ENCODE data around the gene TNRC18.

Gene TNRC18

GRCh38 chr7:5462216-5462615, 38.6 kb upstream of the TNRC18 start:
- FAIRE-seq (no peak), DNase-seq (ENCODE audit: insufficient read length, low spot score) (no peak)
- no peak for TF ChIP-seq POLR2AphosphoS5 (IDR thresholded peaks at IDR 0.05; ENCODE audit: low read depth, low read length)
- TF ChIP-seq TAF1 (IDR thresholded peaks at IDR 0.05; ENCODE audit: low read depth, low read length) = no peak
- no peak for TF ChIP-seq POU2F2 (IDR thresholded peaks at IDR 0.05; ENCODE audit: low read depth, low read length)
- TF ChIP-seq SPI1 (IDR thresholded peaks at IDR 0.05; ENCODE audit: low read depth, low read length) = no peak
- TF ChIP-seq POLR2A (IDR thresholded peaks at IDR 0.05; ENCODE audit: low read depth, low read length) = no peak
- TF ChIP-seq PAX5 (IDR thresholded peaks at IDR 0.05; ENCODE audit: insufficient read depth, low read length, severe bottlenecking) = no peak

GRCh38 chr7:5458921-5459480, 35.4 kb upstream of the TNRC18 start:
- TF ChIP-seq TAF1 (IDR thresholded peaks at IDR 0.05; ENCODE audit: low read depth, low read length) = no peak
- no peak for TF ChIP-seq POU2F2 (IDR thresholded peaks at IDR 0.05; ENCODE audit: low read depth, low read length)
- TF ChIP-seq POLR2A (IDR thresholded peaks at IDR 0.05; ENCODE audit: low read depth, low read length) = no peak
- TF ChIP-seq PAX5 (IDR thresholded peaks at IDR 0.05; ENCODE audit: insufficient read depth, low read length, severe bottlenecking) = no peak
- TF ChIP-seq SPI1 (IDR thresholded peaks at IDR 0.05; ENCODE audit: low read depth, low read length) = no peak
- no peak for TF ChIP-seq POLR2AphosphoS5 (IDR thresholded peaks at IDR 0.05; ENCODE audit: low read depth, low read length)
- DNase-seq (ENCODE audit: insufficient read length, low spot score) (no peak), FAIRE-seq (no peak)

GRCh38 chr7:5457245-5457735, 33.7 kb upstream of the TNRC18 start:
- FAIRE-seq (no peak), DNase-seq (ENCODE audit: insufficient read length, low spot score) (no peak)
- TF ChIP-seq TAF1 (IDR thresholded peaks at IDR 0.05; ENCODE audit: low read depth, low read length) (no peak), POLR2AphosphoS5 (IDR thresholded peaks at IDR 0.05; ENCODE audit: low read depth, low read length) (no peak), POLR2A (IDR thresholded peaks at IDR 0.05; ENCODE audit: low read depth, low read length) (no peak), POU2F2 (IDR thresholded peaks at IDR 0.05; ENCODE audit: low read depth, low read length) (no peak), PAX5 (IDR thresholded peaks at IDR 0.05; ENCODE audit: insufficient read depth, low read length, severe bottlenecking) (no peak), SPI1 (IDR thresholded peaks at IDR 0.05; ENCODE audit: low read depth, low read length) (no peak)

- TF ChIP-seq TAF1 (IDR thresholded peaks at IDR 0.05; ENCODE audit: low read depth, low read length) (no peak), POLR2A (IDR thresholded peaks at IDR 0.05; ENCODE audit: low read depth, low read length) (no peak), POU2F2 (IDR thresholded peaks at IDR 0.05; ENCODE audit: low read depth, low read length) (no peak), SPI1 (IDR thresholded peaks at IDR 0.05; ENCODE audit: low read depth, low read length) (no peak), POLR2AphosphoS5 (IDR thresholded peaks at IDR 0.05; ENCODE audit: low read depth, low read length) (no peak), PAX5 (IDR thresholded peaks at IDR 0.05; ENCODE audit: insufficient read depth, low read length, severe bottlenecking) (no peak)
- FAIRE-seq (no peak), DNase-seq (ENCODE audit: insufficient read length, low spot score) (no peak)
Observed at GRCh38 chr7:5456409-5456808, 32.8 kb upstream of the TNRC18 start.

- TF ChIP-seq TAF1 (IDR thresholded peaks at IDR 0.05; ENCODE audit: low read depth, low read length) (no peak), PAX5 (IDR thresholded peaks at IDR 0.05; ENCODE audit: insufficient read depth, low read length, severe bottlenecking) (no peak), POLR2AphosphoS5 (IDR thresholded peaks at IDR 0.05; ENCODE audit: low read depth, low read length) (no peak), POLR2A (IDR thresholded peaks at IDR 0.05; ENCODE audit: low read depth, low read length) (no peak), SPI1 (IDR thresholded peaks at IDR 0.05; ENCODE audit: low read depth, low read length) (no peak), POU2F2 (IDR thresholded peaks at IDR 0.05; ENCODE audit: low read depth, low read length) (no peak)
- no peak for FAIRE-seq
- no peak for DNase-seq (ENCODE audit: insufficient read length, low spot score)
Observed at GRCh38 chr7:5455581-5456219, 32.1 kb upstream of the TNRC18 start.

GRCh38 chr7:5455175-5455574, 31.5 kb upstream of the TNRC18 start:
- DNase-seq (ENCODE audit: insufficient read length, low spot score) (no peak), FAIRE-seq (no peak)
- TF ChIP-seq POU2F2 (IDR thresholded peaks at IDR 0.05; ENCODE audit: low read depth, low read length) = no peak
- TF ChIP-seq PAX5 (IDR thresholded peaks at IDR 0.05; ENCODE audit: insufficient read depth, low read length, severe bottlenecking) = no peak
- no peak for TF ChIP-seq SPI1 (IDR thresholded peaks at IDR 0.05; ENCODE audit: low read depth, low read length)
- no peak for TF ChIP-seq TAF1 (IDR thresholded peaks at IDR 0.05; ENCODE audit: low read depth, low read length)
- no peak for TF ChIP-seq POLR2A (IDR thresholded peaks at IDR 0.05; ENCODE audit: low read depth, low read length)
- no peak for TF ChIP-seq POLR2AphosphoS5 (IDR thresholded peaks at IDR 0.05; ENCODE audit: low read depth, low read length)

GRCh38 chr7:5454485-5454884, 30.9 kb upstream of the TNRC18 start:
- TF ChIP-seq POLR2AphosphoS5 (IDR thresholded peaks at IDR 0.05; ENCODE audit: low read depth, low read length) = no peak
- no peak for TF ChIP-seq TAF1 (IDR thresholded peaks at IDR 0.05; ENCODE audit: low read depth, low read length)
- TF ChIP-seq SPI1 (IDR thresholded peaks at IDR 0.05; ENCODE audit: low read depth, low read length) = no peak
- no peak for TF ChIP-seq POU2F2 (IDR thresholded peaks at IDR 0.05; ENCODE audit: low read depth, low read length)
- no peak for TF ChIP-seq PAX5 (IDR thresholded peaks at IDR 0.05; ENCODE audit: insufficient read depth, low read length, severe bottlenecking)
- TF ChIP-seq POLR2A (IDR thresholded peaks at IDR 0.05; ENCODE audit: low read depth, low read length) = no peak
- DNase-seq (ENCODE audit: insufficient read length, low spot score) (no peak), FAIRE-seq (no peak)

- TF ChIP-seq PAX5 (IDR thresholded peaks at IDR 0.05; ENCODE audit: insufficient read depth, low read length, severe bottlenecking) = no peak
- no peak for FAIRE-seq
- DNase-seq (ENCODE audit: insufficient read length, low spot score) = no peak
Observed at GRCh38 chr7:5453566-5454075, 30.0 kb upstream of the TNRC18 start.

- no peak for DNase-seq (ENCODE audit: insufficient read length, low spot score)
- FAIRE-seq = no peak
- no peak for TF ChIP-seq POLR2AphosphoS5 (IDR thresholded peaks at IDR 0.05; ENCODE audit: low read depth, low read length)
- TF ChIP-seq POU2F2 (IDR thresholded peaks at IDR 0.05; ENCODE audit: low read depth, low read length) = no peak
- TF ChIP-seq SPI1 (IDR thresholded peaks at IDR 0.05; ENCODE audit: low read depth, low read length) = no peak
- TF ChIP-seq PAX5 (IDR thresholded peaks at IDR 0.05; ENCODE audit: insufficient read depth, low read length, severe bottlenecking) = no peak
- TF ChIP-seq POLR2A (IDR thresholded peaks at IDR 0.05; ENCODE audit: low read depth, low read length) = no peak
- TF ChIP-seq TAF1 (IDR thresholded peaks at IDR 0.05; ENCODE audit: low read depth, low read length) = no peak
Observed at GRCh38 chr7:5452937-5453540, 29.4 kb upstream of the TNRC18 start.
